Heart right ventricle (tissue), 16 donors: ENCODE data around the gene CTBS. TPM values are rescaled to one million over a fixed set of nuclear protein-coding genes. Genes with fewer than 3 reads are reported as not detected.
A peak's percentile ranks its signal among the peaks of the same experiment; 100 is the strongest.

Experiments
- ATAC-seq, 8 donors: fragments of 200-7000 bp; cut with Tn5 transposase; one replicate each; pipeline ENCODE4 v1.9.1; 2020; ENCODE audit warnings: mild to moderate bottlenecking in 8 of 8, moderate library complexity in 8 of 8, moderate number of reproducible peaks in 1 of 8
- DNase-seq, 2 donors: peaks; one replicate each; pipeline ENCODE4 v3.0.0-alpha.2; 2020
- H3K27ac ChIP-seq, 10 donors: fragments of 200-600 bp; sonication (generic) in 2 of 10; one replicate each; pipeline versions ENCODE4 v1.5.0 to v1.8.0; 2020 to 2022; ENCODE audit warnings: mild to moderate bottlenecking in 3 of 10
- H3K27me3 ChIP-seq, 7 donors: fragments of 200-600 bp; one replicate each; pipeline ENCODE4 v1.8.0; 2021 to 2022; ENCODE audit warnings: mild to moderate bottlenecking in 2 of 7
- H3K36me3 ChIP-seq, 9 donors: fragments of 200-600 bp; sonication (generic) in 1 of 9; one replicate each; pipeline versions ENCODE4 v1.5.0 to v1.8.0; 2020 to 2022; ENCODE audit warnings: mild to moderate bottlenecking in 2 of 9
- H3K4me1 ChIP-seq, 9 donors: fragments of 200-600 bp; sonication (generic) in 1 of 9; one replicate each; pipeline versions ENCODE4 v1.5.0 to v1.8.0; 2020 to 2022; ENCODE audit warnings: mild to moderate bottlenecking in 4 of 9
- H3K4me3 ChIP-seq, 10 donors: fragments of 200-600 bp; sonication (generic) in 2 of 10; one replicate each; pipeline versions ENCODE4 v1.5.0 to v1.8.0; 2020 to 2022; ENCODE audit warnings: mild to moderate bottlenecking in 7 of 10, moderate library complexity in 2 of 10
- H3K9me3 ChIP-seq, 11 donors: fragments of 200-600 bp in 10 of 11; sonication (generic) in 2 of 11; one replicate each; pipeline versions ENCODE4 v1.5.0 to v1.8.0; 2013 to 2022; ENCODE audit warnings: mild to moderate bottlenecking in 2 of 11, control low read depth in 1 of 11, moderate library complexity in 1 of 11
- WGBS, 2 donors: extraction: QIAGEN DNeasy Blood & Tissue Kit; methylation state at CpG; one replicate each; pipeline ENCODE4 v1.1.7; 2013; ENCODE audit warnings: inconsistent platforms in 1 of 2; 5-methylcytosine and 5-hydroxymethylcytosine counted together
- intact Hi-C, 10 donors: fragments of 100-400 bp; cut with DNase I; formaldehyde crosslinking; loops; one replicate each; pipeline versions ENCODE4 v1.11.1 to v1.14.2; 2022
- polyA plus RNA-seq, 2 donors: library from polyadenylated mRNA; stranded (reverse); fragments of 200-250 nt; gene quantifications; one replicate each; pipeline ENCODE4 v1.2.3, GENCODE V29; 2013
- total RNA-seq, 10 donors: library from RNA; stranded (reverse); fragmentation: NEBNext Ultra II Directional in 3 of 10; extraction: Animal tissue kit (Norgen Biotek cat#: 25700) in 3 of 10; gene quantifications; one replicate each; pipeline versions ENCODE4 v1.2.1 to v1.2.4, GENCODE V29; 2021 to 2023
- TF ChIP-seq, protein P1 (sequence below), 9 donors: fragments of 200-600 bp; sonication (generic) in 2 of 9; IDR thresholded peaks; one replicate each; pipeline versions ENCODE4 v1.5.0 to v1.8.0; 2021 to 2022; ENCODE audit warnings: antibody characterized with exemption in 9 of 9, mild to moderate bottlenecking in 5 of 9, moderate library complexity in 1 of 9
- donor health status: Arrhythmogenic right ventricular cardiomyopathy.
- donor health status: ischemic (EF 13 %, LVEDD 7.1; RV severe dilation, severe dysfunction).
- donor health status: healthy with polysubstance abuse.
- donor health status: DM: no; HTN: yes; CAD: no.
- donor health status: DM: no; HTN: no; CAD: no.
- donor health status: ischemic (EF 25% LVEDD 6.9; RV normal size, moderate dysfunction).
- donor health status: ischemic (EF 25% LVEDD 5.7; RV mildly dilated, moderate dysfunction).
- donor health status: healthy.
- donor health status: DM: yes; HTN: yes; CAD: no.
- donor health status: Ischemic cardiomyopathy.
- donor health status: ischemic (EF 35%, LVEDD 5.7; RV mildly dilated, moderate dysfunction).
- donor health status: nonischemic (EF 11% LVEDD 7.7; RV severe dilation, severe dysfunction).
- donor health status: DM: yes; HTN: yes; CAD: no.
- donor health status: PGD.
- donor health status: ischemic (EF 29% LVEDD 5.4; RV normal size, mild dysfunction).
- donor health status: nonischemic (EF 23%, LVEDD 6.1; RV moderate dilation, normal function).

The CTBS gene
- total and polyA plus RNA-seq, 12 donors: 3.5 to 13.2 (median 7.2) TPM

DNA sequence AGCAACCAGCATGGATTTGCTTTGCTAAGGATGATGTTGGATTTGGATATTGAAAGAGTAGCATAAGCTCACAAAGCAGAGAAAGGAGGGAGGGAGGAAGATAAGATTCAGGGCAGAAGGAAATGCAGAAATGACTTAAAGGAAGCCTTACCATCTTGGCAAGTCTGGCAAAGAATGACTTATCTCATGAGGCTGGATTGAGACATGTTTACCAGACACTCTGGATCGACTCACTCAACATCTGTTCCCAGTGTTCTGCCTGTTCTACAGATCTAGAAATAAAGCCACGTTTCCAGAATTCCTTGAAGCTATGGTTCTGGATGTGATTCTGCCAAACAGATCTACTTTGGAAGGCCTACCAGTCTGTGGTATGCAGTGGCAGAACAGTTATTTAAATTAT lies 38.8 kb upstream of the CTBS start:
- peaks cover 0 to 6% (median 0%) of the 10 kb centered on the region in 9 donors for H3K4me1 ChIP-seq
- H3K36me3 ChIP-seq: no peaks in the 10 kb centered on the region
- TF ChIP-seq, protein P1, sequence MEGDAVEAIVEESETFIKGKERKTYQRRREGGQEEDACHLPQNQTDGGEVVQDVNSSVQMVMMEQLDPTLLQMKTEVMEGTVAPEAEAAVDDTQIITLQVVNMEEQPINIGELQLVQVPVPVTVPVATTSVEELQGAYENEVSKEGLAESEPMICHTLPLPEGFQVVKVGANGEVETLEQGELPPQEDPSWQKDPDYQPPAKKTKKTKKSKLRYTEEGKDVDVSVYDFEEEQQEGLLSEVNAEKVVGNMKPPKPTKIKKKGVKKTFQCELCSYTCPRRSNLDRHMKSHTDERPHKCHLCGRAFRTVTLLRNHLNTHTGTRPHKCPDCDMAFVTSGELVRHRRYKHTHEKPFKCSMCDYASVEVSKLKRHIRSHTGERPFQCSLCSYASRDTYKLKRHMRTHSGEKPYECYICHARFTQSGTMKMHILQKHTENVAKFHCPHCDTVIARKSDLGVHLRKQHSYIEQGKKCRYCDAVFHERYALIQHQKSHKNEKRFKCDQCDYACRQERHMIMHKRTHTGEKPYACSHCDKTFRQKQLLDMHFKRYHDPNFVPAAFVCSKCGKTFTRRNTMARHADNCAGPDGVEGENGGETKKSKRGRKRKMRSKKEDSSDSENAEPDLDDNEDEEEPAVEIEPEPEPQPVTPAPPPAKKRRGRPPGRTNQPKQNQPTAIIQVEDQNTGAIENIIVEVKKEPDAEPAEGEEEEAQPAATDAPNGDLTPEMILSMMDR (IDR thresholded peaks at IDR 0.05): no peak
- H3K27ac ChIP-seq: no peak overlapping the region
- H3K27me3 ChIP-seq: no peaks in the 10 kb centered on the region
- intact Hi-C loops: loop anchor here in 1 of 10 donors (10.0 kb wide), 1 partner anchor 142 kb away; no protein-coding TSS in a partner anchor
- H3K9me3 ChIP-seq: peaks cover 0 to 15% (median 0%) of the 10 kb centered on the region in 11 donors
- WGBS, 2 donors: 67 to 75% methylated on average over 2 of the region's 2 CpGs
- DNase-seq (no peak), ATAC-seq (no peak)
- H3K4me3 ChIP-seq: no peak overlapping the region

DNA sequence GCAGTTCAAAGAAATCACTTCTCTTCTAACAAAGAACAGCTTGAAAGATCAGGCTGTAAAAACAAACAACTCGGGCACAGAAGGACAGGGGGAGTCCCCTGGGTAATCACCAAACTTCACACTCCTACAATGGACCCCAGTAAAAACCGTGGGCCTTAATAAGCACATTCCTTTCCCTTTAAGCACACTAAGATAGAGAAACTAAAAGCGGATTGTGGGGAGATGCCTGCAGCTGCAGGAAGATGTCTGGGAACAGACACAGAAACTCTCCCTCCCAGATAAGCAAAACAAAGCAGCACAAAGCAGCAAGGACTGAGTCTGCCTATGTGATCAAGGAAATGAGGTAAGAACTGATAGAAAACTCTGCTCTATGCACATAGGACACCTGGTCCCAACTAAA lies 37.6 kb upstream of the CTBS start:
- H3K4me1 ChIP-seq: peaks cover 0 to 6% (median 0%) of the 10 kb centered on the region in 9 donors
- peak in 4 of 8 donors; percentile 18 to 58 (median 46) for ATAC-seq
- H3K27me3 ChIP-seq: no peaks in the 10 kb centered on the region
- H3K4me3 ChIP-seq: no peak overlapping the region
- no peaks in the 10 kb centered on the region for H3K36me3 ChIP-seq
- TF ChIP-seq, protein P1 (IDR thresholded peaks at IDR 0.05): no peak
- intact Hi-C loops: loop anchor here in 1 of 10 donors (10.0 kb wide), 1 partner anchor 143 kb away; no protein-coding TSS in a partner anchor
- 21 to 26% methylated on average over 3 of the region's 3 CpGs for WGBS, 2 donors
- no peak for DNase-seq
- peaks cover 0 to 15% (median 0%) of the 10 kb centered on the region in 11 donors for H3K9me3 ChIP-seq
- no peak overlapping the region for H3K27ac ChIP-seq

DNA sequence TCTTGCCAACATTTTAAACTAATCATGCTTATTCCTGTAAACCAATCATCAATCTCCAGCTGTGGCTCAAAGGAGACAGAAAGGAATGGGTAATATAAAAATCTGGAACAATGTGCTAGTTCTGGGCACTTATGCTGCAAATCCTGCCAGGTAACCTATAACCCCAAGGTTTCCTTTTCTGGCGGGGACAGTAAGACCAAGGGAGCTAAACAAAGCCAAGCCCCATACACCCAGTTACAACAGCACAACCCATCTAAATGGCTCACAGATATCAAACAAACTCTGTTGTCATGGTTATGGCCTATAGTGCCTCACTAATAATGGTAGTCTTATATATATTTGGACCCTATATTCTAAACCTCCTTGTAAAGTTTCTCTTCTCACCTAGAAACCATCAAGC lies 36.9 kb upstream of the CTBS start:
- intact Hi-C loops: loop anchor here in 1 of 10 donors (10.0 kb wide), 1 partner anchor 144 kb away; no protein-coding TSS in a partner anchor
- peaks cover 0 to 21% (median 0%) of the 10 kb centered on the region in 11 donors for H3K9me3 ChIP-seq
- H3K4me3 ChIP-seq: no peak overlapping the region
- no peaks in the 10 kb centered on the region for H3K27me3 ChIP-seq
- 64 to 86% methylated on average over 1 of the region's 1 CpG for WGBS, 2 donors
- no peaks in the 10 kb centered on the region for H3K36me3 ChIP-seq
- TF ChIP-seq, protein P1 (IDR thresholded peaks at IDR 0.05): no peak
- ATAC-seq (no peak), DNase-seq (no peak)
- peaks cover 0 to 6% (median 0%) of the 10 kb centered on the region in 9 donors for H3K4me1 ChIP-seq
- H3K27ac ChIP-seq: no peak overlapping the region

DNA sequence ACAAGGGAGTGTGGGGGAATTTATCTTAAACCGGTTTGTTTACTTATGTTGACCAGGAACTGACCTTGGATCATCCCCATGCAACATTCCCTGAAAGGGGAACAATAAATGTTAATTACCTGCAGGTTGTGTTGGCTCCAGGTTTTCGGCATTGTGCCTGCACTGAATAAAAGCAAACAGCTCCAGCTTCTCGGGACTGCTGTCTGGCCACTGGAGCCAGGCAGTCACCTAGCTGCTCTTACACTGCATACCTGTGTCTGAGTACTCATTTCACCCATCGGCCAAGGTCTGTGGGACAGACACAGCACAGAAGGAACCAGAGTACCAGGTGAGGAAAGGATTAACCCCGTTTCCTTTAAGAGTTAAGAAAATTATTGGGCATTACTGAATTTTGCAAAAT lies 32.7 kb upstream of the CTBS start:
- TF ChIP-seq, protein P1 (IDR thresholded peaks at IDR 0.05): no peak
- intact Hi-C loops: loop anchor here in 7 of 10 donors (5.0 to 10.0 kb wide), 7 partner anchors 102 to 672 kb away; partner anchors contain the start of genes GNG5 (in 2 of the 7), PRKACB (in 2 of the 7), SPATA1 (in 2 of the 7) and RPF1 (in 1 of the 7)
- H3K27me3 ChIP-seq: no peaks in the 10 kb centered on the region
- WGBS, 2 donors: 89 to 91% methylated on average over 5 of the region's 5 CpGs
- DNase-seq (no peak), ATAC-seq (no peak)
- H3K4me1 ChIP-seq: peaks cover 0 to 28% (median 17%) of the 10 kb centered on the region in 9 donors
- H3K27ac ChIP-seq: no peak overlapping the region
- no peaks in the 10 kb centered on the region for H3K36me3 ChIP-seq
- no peak overlapping the region for H3K4me3 ChIP-seq
- H3K9me3 ChIP-seq: peaks cover 0 to 24% (median 0%) of the 10 kb centered on the region in 11 donors
